Activated T-helper 1 cell treated with Interleukin-2 at 50 U/mL for 16 hours (primary cell): ENCODE data around the gene HIF1AN.
"Not testable (repeated sequence)": the region's sequence is repeated elsewhere in the genome, so short reads cannot be mapped to it uniquely, and the experiment has no call there.

Experiments used
- DNase-seq: peaks from one replicate; pipeline ENCODE4 v3.0.0-alpha.2; 2020; ENCODE audit warnings: low read depth

Gene HIF1AN

DNA sequence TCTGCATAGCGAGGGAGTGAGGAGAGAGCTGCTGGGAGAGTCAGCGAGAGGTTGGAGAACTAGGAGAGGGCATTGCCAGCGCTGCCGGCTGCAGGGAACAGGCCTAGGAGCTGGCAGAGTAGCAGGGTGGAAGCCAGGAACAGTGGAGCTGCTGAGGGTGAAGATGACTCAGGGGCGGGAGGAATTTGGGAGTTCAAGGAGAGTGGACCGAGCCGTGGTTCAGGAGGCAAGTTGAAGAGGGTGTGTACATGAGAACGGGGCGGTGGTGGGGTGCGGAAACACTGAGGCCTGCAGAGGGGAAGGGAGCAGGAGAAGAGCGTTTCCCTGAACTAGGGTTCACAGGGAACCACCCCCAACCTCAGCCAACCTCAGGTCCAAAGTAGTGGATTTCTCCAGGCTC lies 31.5 kb downstream of the HIF1AN start:
- no peak for DNase-seq

DNA sequence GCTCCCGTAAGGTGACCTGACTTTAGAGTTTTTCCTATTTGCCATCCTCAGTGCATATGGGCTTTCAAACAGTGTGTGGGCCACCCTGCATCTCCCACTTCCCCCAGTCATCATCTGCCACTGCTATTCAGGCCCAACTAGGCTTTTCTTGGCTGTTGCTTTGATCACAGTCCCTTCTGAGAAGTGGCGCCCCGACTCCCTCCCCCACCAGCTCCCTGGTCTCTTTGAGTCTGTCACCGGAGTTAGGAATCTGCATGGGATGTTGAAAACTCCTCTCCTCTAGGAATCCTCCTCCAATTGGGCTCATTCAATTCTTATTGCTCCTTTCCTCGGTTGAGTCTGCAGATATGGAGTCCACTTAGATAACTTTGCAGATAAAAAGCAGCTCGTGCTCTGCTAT lies 32.1 kb downstream of the HIF1AN start:
- DNase-seq = no peak

DNA sequence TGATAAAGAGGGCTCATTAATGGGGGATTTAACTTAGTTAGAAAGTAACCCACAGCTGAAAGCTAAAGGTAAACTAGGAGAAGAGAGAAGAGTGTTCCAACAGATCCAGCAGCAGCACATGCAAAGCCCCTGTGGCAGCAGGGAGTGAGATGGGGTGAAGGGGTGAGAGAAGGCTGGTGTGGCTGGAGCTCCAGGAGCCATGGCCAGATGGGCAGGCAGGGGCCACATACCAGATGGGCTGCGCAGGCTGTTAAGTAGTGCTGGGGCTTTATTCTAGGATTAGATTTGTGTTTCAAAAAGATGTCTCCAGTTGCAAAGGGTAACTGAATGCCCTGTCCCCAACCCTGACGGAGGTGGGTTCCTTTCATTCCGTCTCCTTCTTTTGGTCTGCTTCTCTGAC lies 33.2 kb downstream of the HIF1AN start:
- no peak for DNase-seq

DNA sequence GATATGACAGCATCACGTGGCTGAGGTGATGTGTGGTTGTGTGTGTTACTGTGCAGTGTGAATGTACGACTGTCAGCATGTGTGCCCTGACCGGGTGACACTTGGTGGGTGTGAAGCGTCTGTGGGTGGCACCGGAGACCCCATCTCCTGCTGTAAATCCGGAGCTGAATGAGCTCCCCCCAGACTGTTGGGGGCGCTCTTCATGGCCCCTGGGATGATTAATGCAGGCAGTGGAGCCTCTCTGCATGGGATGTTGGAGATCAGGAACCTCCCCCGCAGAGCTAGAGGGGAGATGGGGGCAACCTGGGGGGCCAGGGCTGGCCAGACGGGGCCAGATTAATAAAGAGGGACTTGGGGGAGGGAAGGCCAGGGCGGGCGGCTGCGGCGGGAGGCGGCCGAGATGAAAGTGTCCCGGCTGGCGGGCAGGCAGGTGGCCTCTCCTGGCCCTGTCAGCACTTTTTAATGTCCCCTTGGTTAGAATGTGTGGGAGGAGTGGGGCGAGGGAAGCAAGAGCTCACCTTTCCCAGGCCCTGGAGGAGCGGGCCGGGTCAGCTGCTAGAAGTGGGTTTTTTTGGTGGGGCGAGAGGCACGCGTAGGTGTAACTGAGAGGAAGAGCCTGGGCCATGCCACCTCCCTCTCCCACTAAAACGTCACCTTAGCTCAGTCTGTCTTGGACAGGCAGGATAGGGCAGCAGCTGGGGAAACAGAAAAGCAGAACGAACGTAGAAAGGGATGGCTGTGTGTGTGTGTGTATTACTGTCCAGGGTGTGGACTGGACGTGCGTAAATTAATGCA lies 34.1 kb downstream of the HIF1AN start:
- DNase-seq = no peak

DNA sequence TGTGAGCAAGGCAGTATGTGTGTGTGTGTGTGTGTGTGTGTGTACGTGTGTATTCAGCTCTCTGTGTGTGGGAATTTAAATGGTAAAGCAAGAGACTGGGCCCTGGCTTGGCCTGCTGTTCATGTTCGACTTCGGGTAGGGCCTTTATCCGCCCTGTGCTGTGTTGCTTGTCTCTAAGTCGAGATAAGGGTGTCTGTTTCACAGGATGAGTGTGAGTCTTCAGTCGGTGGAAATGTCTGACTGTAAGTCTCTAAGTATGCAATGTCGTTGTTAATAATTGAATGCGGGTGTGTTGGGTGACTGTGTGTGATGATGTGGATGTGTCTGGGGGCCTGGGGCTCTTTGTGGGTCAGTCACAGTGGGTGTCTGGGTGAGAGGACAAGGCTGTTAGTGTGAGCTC lies 34.8 kb downstream of the HIF1AN start:
- DNase-seq = no peak

DNA sequence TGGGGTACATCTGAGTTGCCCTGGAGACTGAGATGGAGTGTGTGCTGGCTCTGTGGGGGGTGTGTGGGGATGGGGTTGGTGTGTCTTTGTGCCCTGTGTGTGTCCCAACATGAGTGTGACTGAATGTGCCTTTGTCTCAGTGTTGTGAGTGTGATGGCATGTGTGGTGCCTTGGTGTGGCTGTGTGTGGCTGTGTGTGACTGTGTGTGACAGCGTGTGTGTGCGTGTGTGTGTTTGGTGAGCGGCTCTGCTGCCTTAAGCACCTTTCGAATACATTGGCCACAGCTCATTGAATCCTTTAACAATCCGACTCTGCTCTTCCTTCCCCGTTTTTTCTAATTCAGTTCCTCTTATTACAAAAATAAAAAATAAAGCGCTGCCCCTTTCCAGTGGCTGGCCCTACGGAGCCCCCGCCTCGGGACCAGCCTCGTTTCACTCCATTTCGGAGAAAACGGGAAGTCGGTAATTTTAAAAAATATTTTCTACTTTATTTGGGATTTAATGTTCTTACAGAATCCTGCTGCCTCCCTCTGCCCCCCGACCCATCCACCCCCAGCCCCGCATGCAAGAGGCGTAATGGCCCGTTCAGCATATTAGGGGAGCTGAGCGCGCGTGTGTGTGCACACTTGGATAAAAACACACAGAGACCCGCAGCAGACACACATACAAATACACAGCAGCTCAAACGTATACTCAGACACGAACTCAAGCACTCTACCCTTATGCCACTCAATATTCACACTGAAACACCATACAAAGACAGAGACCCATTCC lies 35.5 kb downstream of the HIF1AN start:
- DNase-seq = no peak

DNA sequence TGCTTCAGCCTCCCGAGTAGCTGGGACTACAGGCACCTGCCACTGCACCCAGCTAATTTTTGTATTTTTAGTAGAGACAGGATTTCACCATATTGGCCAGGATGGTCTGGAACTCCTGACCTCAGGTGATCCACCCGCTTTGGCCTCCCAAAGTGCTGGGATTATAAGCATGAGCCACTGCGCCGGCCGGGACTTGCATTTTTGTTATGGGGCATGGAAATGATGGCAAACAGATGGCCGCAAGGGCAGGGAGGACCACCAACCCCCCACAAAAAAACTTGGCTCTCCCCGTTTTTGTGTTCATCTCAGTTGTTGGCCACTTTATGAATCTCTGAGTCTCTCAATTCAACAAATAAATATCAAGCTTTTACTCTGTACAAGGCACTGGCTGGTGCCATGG lies 39.4 kb downstream of the HIF1AN start:
- not testable (repeated sequence) for DNase-seq

DNA sequence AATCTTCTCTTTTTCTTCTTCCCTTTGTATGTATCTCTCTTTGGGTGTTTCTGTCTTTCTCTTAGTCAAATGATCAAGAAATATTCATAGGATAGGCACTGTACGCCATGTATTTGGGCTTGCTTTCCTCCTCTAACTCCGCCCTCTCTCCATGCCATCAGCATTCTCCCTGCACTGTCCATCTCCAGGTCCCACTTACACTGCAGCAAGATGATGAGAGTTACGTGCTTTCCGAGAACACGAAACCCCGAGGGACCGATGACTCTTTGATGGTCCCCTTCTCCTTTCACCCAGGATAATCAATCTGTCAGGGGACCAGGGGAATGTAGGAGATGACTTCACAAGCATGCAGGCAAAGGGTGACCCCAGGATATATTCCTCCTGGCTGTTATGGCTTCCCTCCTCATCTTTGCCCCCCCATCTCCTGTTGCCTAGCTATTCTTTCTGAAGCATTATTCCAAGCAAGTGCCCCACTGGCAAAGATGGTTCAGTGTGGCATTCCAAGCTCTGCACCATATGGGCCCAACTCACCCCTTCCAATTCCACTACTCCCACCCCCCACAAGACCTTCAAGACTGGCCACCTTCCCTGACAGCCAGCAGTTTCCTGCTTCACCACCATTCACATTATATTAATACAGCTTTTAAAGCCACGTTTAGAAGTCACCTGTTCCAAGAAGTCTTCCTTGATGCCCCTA lies 40.0 kb downstream of the HIF1AN start:
- no peak for DNase-seq

DNA sequence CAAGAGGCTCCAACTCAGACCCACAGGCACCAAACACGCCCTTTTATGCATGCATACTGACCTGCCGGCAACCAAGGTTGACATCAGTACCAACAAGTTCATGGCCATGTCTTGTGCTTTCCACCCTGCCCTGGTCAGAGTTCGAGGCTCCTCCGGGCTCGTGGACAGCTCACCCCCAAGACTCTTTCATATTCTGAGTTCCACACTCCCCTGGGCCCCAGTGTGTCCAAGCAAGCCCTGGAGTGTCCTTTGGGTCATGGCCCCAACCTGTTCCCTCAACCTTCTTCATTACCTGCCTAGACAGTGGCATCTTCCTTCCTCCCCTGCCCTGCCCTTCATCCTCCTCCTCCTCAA lies 40.5 kb downstream of the HIF1AN start:
- no peak for DNase-seq

DNA sequence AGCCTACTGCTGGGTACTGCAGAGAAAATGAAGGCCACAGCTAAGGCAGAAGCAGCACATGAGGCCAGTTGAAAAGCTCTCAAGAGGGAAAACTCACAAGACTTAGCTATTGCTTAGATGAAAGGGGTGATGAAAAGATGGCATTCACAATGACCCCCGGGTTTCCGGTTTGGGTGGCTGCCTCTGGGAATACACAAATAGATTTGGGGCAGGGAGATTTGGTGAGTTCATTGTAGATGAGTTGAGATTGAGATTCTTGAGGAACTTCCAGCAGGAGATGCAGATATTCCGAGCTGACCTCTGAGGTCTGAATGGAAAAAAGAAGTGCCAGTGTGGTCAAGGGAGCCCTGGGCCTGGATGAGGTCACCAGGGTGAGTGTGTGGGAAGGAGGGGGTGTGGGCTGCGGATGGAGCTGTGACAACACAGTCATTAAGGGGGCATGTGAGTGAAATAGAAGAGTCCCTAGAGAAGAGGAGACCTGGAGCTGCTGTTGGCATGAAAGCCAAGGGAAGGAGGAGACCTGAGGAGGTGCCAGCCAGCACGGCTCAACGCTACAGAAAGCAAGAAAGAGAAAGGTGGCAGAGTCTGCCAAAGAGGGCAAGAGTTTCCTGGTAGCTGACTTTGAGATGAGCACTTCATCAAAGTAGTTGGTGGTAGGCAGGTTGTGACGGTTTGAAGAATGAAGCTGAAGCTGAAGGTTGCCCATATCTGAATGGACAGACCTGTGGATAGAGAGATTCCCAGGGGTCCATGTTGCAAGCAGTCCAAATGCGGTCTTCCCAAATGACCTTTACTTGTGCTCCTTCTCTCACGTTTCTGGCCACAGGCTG lies 43.7 kb downstream of the HIF1AN start:
- no peak for DNase-seq

DNA sequence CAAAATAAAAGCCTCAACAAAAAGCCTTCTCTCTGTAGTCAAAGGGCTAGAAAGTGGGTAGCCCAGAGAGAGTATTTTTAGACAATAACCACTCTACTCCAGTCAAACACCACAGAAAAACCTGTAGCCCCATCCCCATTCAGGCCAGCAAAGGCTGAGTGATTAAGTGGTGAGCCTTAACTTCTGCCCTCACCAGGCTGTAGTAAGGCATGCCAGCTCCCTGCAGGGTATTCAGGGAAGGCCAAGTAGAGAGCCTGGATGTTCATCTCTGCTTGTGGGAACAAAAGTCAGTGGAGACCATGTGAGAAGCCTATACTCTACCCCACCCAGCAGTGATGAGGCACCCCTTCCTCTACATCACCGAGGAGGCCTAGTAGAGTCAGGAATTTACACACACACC lies 51.2 kb downstream of the HIF1AN start:
- no peak for DNase-seq

DNA sequence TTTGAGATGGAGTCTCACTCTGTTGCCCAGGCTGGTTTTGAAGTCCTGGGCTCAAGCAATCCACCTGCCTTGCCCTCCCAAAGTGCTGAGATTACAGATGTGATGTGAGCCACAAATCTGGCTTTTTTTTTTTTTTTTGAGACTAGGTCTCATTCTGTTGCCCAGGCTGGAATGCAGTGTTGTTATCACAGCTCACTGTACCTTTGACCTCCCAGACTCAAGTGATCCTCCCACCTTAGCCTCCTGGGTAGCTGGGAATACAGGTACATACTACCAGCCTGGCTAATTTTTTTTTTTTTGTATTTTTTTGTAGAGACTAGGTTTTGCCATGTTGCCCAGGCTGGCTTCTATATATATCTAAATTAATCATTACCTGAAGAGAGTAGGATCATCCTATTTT lies 62.4 kb downstream of the HIF1AN start:
- no peak for DNase-seq

DNA sequence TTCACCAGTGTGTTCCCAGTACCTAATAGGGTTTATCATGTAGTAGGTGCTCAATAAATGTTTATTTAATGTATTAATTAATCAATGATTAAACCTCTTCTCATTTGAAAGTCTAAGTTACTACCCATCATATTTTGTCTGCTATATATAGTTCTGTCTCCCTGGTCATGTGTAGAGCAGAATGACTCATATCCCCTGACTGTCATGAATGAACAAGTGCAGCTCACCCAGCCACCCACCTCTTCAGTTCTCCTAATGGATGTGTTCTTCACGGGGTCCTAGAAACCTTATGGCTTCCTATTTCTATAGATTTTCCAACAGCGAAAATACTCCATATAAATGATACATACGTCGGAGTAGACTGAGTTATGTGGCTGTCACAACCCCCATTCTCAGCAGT lies 64.5 kb downstream of the HIF1AN start:
- no peak for DNase-seq

DNA sequence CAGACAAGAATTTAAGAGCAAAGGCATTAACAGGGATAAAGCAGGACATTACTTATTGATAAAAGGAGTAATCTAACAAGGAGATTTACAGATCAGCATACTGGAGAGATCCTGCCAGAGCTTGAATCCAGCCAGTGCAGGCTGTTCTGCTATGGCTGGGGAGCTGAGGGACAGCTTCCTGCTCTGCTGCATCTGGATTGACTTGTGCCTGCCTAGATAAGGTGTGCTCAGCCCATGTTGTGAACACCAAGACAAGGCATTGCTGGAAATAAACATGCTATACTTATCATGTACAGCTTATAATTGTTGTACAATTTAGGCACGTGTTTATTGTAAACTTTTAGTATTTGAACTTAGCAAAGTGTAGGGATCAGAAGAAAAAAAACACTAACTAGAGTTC lies 71.7 kb downstream of the HIF1AN start:
- DNase-seq = no peak
